ENCODE results near the gene ACAP2. TPM values are rescaled to one million over a fixed set of nuclear protein-coding genes. Genes with fewer than 3 reads are reported as not detected.
"Not testable (repeated sequence)": the region's sequence is repeated elsewhere in the genome, so short reads cannot be mapped to it uniquely, and the experiment has no call there.

ACAP2 gene
- total RNA-seq, 4 donors from 2014 or later, result 52.9 to 62.0 (median 56.2) TPM

DNA sequence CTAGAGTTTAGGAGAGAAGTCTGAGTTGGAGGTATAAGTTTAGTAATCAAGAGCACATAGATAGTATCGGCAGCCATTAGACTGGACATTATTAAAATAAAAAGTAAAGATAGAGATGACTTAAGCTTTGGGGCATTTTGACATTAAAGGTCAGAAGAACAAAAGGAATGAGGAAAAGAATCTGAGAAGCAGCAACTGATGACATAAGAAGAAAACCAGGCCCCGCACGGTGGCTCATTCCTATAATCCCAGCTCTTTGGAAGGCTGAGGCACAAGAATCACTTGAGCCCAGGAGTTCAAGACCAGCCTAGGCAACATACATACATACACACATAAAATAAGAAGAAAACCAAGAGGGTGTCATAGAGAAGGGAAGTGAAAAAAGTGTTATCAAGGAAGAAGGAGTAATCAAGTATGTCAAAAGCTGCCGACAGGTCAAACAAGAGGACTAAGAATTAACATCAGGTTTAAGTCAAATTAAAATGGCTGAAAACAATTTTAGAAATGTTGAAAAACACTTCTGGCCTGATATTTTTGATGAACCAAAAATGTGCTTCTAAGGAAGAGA lies 38.9 kb downstream of the ACAP2 start:
- WGBS, 2 donors, result 86 to 92% methylated on average over 4 of the region's 4 CpGs
- DNase-seq (ENCODE audit: low spot score in 2 of 2), result no peak
- intact Hi-C loops (cut with DNase I; ENCODE audit: low total_unique reads), result no loop called here
- TF ChIP-seq, protein P1, sequence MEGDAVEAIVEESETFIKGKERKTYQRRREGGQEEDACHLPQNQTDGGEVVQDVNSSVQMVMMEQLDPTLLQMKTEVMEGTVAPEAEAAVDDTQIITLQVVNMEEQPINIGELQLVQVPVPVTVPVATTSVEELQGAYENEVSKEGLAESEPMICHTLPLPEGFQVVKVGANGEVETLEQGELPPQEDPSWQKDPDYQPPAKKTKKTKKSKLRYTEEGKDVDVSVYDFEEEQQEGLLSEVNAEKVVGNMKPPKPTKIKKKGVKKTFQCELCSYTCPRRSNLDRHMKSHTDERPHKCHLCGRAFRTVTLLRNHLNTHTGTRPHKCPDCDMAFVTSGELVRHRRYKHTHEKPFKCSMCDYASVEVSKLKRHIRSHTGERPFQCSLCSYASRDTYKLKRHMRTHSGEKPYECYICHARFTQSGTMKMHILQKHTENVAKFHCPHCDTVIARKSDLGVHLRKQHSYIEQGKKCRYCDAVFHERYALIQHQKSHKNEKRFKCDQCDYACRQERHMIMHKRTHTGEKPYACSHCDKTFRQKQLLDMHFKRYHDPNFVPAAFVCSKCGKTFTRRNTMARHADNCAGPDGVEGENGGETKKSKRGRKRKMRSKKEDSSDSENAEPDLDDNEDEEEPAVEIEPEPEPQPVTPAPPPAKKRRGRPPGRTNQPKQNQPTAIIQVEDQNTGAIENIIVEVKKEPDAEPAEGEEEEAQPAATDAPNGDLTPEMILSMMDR (IDR thresholded peaks at IDR 0.05), result no peak
- TF ChIP-seq POLR2A (IDR thresholded peaks at IDR 0.05), result no peak
- H3K4me3 ChIP-seq (ENCODE audit: low read depth, poor library complexity, severe bottlenecking), result no peak overlapping the region

DNA sequence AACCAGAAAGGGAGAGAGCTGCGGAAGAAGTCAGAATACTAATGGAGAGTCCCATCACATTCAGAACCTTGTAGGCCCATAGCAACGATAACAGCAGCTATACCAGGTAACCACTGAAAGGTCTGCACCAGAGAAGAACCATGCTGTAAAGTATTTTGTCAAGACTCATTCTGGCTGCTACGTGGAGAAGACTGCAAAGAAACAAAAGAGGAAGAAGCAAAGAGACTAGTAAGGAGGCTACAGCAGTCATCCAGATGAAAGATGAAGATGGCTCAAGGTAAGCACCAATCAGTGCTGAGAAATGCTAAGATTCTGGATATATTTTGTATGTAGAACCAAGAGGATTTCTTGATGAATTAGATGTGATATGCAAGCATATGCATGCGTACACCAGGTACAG lies 39.6 kb downstream of the ACAP2 start:
- intact Hi-C loops (cut with DNase I; ENCODE audit: low total_unique reads), result no loop called here

DNA sequence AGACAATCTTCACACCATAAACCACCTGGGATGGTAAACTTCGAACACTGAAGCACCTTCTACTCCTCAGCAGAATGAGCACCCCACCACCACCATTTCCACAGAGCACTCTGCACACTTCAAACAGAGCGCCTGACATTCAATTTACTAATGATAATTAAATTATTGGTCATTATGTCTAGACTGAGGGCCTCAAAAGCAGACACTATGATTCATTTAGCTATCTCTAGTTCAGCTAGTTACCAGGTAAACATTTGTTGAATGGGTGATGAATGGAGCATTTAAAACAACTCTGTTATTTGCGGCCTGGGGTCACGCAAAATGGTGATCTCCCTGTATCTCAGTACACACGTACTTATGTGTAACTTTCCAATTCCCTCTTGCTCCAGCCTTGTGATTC lies 40.9 kb downstream of the ACAP2 start:
- intact Hi-C loops (cut with DNase I; ENCODE audit: low total_unique reads), result no loop called here
- TF ChIP-seq POLR2A (IDR thresholded peaks at IDR 0.05), result no peak
- TF ChIP-seq, protein P1 (IDR thresholded peaks at IDR 0.05), result no peak
- DNase-seq (ENCODE audit: low spot score in 2 of 2), result no peak
- 79 to 88% methylated on average over 5 of the region's 5 CpGs for WGBS, 2 donors
- no peak overlapping the region for H3K4me3 ChIP-seq (ENCODE audit: low read depth, poor library complexity, severe bottlenecking)

More for the DNA sequence above, 39.6 kb downstream of the ACAP2 start:
- no peak for TF ChIP-seq POLR2A (IDR thresholded peaks at IDR 0.05)
- TF ChIP-seq, protein P1 (IDR thresholded peaks at IDR 0.05), result no peak
- WGBS, 2 donors, result 93 to 94% methylated on average over 4 of the region's 4 CpGs
- no peak overlapping the region for H3K4me3 ChIP-seq (ENCODE audit: low read depth, poor library complexity, severe bottlenecking)
- DNase-seq (ENCODE audit: low spot score in 2 of 2), result no peak

DNA sequence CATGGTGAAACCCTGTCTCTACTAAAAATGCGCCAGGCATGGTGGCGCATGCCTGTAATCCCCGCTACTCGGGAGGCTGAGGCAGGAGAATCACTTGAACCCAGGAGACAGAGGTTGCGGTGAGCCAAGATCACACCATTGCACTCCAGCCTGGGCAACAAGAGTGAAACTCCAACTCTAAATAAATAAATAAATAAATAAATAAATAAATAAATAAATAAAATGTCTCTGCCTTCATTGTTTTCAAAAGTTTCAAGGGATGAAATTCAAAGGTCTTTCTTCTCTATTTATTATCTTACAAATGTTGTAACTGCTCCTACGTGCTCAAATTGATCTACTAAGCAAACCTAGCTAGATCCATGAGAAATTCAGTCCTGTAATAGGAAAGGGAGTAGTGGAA lies 44.4 kb downstream of the ACAP2 start:
- intact Hi-C loops (cut with DNase I; ENCODE audit: low total_unique reads); DNase-seq (ENCODE audit: low spot score in 2 of 2); H3K4me3 ChIP-seq (ENCODE audit: low read depth, poor library complexity, severe bottlenecking): not testable (repeated sequence)
- WGBS, 2 donors, result 80 to 98% methylated on average over 6 of the region's 6 CpGs

DNA sequence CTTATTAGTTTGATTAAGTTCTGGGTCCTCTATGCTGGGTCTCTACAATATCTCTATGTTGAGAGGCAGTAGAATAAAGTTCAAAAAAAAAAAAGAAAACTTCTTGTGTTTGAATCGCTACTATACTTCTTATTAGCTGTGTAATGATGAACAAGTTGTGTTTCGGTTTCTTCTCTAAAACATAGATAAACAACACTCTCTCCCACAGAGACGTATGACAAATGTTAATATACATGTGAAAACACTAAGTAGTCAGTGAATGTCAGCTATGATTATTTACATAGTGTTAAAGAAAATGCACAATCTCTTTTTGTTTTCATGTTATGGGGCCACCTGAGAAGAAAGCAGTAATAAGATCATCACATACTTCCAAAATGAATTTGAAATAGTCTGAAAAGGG lies 45.3 kb downstream of the ACAP2 start:
- intact Hi-C loops (cut with DNase I; ENCODE audit: low total_unique reads), result no loop called here
- TF ChIP-seq POLR2A (IDR thresholded peaks at IDR 0.05), result no peak
- TF ChIP-seq, protein P1 (IDR thresholded peaks at IDR 0.05), result no peak
- whole genome bisulfite sequencing, 2 donors, result 77 to 83% methylated on average over 3 of the region's 3 CpGs
- no peak for DNase-seq (ENCODE audit: low spot score in 2 of 2)
- H3K4me3 ChIP-seq (ENCODE audit: low read depth, poor library complexity, severe bottlenecking), result no peak overlapping the region

DNA sequence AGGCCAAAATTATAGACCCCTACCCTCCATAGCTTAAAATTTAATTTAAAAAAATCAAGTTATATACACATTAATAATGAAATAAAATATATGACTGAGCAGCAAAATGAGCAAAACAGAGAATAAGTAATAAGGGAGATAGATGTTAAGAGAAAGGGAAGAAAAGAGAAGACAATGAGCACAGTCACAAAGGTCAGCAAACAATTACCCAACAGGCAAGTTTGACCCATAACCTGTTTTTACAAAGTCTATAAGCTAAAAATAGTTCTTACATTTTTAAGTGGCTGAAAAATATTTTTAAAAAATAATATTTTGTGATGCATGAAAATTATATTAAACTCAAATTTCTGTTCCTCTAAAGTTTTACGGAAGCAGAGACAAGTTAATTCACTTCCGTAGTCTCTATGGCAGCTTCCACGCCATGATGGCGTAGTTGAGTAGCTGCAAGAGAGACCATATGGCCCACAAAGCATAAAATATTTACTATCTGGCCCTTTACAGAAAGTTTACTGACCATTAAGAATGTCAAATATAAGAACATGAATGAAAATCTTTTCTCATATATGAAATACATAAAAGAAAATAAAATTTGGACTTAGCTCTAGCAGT lies 47.5 kb downstream of the ACAP2 start:
- no peak for DNase-seq (ENCODE audit: low spot score in 2 of 2)

More for the DNA sequence above, 47.5 kb downstream of the ACAP2 start:
- TF ChIP-seq POLR2A (IDR thresholded peaks at IDR 0.05), result no peak
- TF ChIP-seq, protein P1 (IDR thresholded peaks at IDR 0.05), result no peak
- intact Hi-C loops (cut with DNase I; ENCODE audit: low total_unique reads), result no loop called here
- WGBS, 2 donors, result 87 to 96% methylated on average over 4 of the region's 4 CpGs
- no peak overlapping the region for H3K4me3 ChIP-seq (ENCODE audit: low read depth, poor library complexity, severe bottlenecking)
